Activated gamma-delta T cell (primary cell): ENCODE measurements around the gene KIF5A.
"Not testable (repeated sequence)": the region's sequence is repeated elsewhere in the genome, so short reads cannot be mapped to it uniquely, and the experiment has no call there.

Experiments used
- DNase-seq: peaks from one replicate; lab custom pipeline; 2025; lab: John Stamatoyannopoulos, UW
- total RNA-seq, 2 donors: gene quantifications; one replicate each; lab custom pipeline; 2026; lab: John Stamatoyannopoulos, UW

Gene KIF5A
- 3.0 to 3.7 reads per million in 2 donors for total RNA-seq

DNA sequence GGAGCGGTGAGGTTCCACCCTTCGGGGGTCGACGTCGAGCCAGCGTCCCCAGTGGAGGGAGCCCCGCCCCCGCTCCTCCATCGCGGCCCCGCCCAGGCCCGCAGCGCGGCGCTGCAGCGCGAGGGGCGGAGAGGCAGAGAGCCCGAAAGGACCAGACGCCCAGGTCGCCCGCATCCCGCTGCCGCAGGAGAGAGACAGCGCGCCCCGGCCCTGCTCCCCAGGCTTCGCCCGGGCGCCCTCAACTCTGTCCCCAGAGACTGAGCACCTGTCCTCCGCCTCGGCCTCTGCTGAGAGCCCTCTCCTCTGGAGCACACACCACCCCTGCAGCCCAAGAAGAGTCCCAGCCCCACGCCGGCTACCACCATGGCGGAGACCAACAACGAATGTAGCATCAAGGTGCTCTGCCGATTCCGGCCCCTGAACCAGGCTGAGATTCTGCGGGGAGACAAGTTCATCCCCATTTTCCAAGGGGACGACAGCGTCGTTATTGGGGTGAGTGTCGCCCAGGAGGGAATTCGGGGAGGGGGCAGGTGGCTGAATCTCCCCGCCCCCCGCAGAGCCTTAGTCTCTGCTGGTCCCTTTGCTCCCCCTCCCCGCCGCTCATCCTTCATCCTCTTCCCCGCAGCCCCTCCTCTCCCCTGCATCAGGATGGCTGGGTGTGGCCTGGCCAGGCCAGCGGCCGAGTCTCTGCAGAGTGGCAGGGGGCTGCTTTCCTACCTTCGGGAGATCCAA, at the start of gene KIF5A:
Gene KIF5A, plus strand, starts transcription at position 136 of the 732 bp plus-strand sequence. Its CDS starts 228 bp downstream, at position 364.
- peak; percentile 35 for DNase-seq

DNA sequence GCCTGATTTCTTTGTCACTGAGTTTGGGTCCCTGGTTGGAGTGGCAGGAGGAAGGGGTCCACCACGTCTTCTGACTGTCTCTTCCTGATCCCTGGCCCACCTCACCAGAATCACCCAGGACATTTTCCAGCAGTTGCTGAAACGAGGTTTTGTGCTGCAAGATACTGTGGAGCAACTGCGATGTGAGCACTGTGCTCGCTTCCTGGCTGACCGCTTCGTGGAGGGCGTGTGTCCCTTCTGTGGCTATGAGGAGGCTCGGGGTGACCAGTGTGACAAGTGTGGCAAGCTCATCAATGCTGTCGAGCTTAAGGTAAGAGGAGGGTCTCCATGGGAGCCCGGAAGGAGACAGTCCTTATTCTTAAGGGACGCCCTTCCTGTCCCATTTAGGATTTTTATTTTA, 49.6 kb upstream of the KIF5A start:
- no peak for DNase-seq

DNA sequence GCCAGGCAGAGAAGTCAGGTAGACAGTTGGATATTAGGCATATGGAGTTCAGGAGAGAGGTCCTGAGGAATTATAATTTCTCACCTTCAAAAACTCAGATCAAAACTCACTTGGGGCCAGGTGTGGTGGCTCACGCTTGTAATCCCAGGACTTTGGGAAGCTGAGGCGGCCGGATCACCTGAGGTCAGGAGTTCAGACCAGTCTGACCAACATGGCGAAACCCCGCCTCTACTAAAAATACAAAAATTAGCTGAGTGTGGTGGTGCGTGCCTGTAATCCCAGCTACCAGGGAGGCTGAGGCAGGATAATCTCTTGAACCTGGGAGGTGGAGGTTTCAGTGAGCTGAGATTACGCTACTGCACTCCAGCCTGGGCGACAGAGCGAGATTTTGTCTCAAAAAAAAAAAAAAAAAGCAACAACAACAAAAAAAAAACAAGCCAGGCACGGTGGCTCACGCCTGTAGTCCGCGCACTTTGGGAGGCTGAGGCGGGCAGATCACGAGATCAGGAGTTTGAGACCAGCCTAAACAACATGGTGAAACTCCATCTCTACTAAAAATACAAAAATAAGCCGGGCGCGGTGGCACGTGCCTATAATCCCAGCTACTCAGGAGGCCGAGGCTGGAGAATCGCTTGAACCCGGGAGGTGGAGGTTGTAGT, 47.4 kb upstream of the KIF5A start:
- DNase-seq, result not testable (repeated sequence)

DNA sequence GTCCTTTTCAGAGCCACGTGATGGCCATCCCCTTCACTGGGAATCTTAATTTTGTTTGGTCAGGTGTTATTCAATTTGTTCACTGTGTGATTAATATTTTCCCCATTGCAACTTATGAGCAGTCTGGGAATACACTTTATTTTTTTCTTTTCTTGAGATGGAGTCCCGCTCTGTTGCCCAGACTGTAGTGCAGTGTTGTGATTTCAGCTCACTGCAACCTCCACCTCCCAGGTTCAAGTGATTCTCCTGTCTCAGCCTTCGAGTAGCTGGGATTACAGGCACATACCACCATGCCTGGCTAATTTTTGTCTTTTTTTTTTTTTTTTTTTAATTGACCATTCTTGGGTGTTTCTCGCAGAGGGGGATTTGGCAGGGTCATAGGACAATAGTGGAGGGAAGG, 43.3 kb upstream of the KIF5A start:
- DNase-seq, result not testable (repeated sequence)

DNA sequence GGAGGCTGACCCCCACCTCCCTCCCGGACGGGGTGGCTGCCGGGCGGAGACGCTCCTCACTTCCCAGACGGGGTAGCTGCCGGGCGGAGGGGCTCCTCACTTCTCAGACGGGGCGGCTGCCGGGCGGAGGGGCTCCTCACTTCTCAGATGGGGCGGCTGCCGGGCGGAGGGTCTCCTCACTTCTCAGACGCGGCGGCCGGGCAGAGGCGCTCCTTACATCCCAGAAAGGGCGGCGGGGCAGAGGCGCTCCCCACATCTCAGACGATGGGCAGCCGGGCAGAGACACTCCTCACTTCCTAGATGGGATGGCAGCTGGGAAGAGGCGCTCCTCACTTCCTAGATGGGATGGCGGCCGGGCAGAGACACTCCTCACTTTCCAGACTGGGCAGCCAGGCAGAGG, 42.0 kb upstream of the KIF5A start:
- not testable (repeated sequence) for DNase-seq

DNA sequence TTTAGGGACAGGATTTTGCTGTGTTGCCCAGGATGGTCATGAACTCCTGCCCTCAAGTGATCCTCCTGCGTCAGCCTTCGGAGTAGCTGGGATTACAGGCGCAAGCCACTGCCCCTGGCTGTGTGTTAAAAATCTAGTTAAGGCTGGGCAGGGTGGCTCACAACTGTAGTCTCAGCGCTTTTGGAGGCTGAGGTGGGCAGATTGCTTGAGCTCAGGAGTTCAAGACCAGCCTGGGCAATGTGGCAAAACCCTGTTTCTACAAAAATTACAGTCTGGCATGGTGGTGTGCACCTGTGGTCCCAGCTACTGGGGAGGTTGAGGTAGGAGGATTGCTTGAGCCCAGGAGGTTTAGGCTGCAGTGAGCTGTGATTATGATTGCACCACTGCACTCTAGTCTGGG, 38.7 kb upstream of the KIF5A start:
- DNase-seq, result no peak

DNA sequence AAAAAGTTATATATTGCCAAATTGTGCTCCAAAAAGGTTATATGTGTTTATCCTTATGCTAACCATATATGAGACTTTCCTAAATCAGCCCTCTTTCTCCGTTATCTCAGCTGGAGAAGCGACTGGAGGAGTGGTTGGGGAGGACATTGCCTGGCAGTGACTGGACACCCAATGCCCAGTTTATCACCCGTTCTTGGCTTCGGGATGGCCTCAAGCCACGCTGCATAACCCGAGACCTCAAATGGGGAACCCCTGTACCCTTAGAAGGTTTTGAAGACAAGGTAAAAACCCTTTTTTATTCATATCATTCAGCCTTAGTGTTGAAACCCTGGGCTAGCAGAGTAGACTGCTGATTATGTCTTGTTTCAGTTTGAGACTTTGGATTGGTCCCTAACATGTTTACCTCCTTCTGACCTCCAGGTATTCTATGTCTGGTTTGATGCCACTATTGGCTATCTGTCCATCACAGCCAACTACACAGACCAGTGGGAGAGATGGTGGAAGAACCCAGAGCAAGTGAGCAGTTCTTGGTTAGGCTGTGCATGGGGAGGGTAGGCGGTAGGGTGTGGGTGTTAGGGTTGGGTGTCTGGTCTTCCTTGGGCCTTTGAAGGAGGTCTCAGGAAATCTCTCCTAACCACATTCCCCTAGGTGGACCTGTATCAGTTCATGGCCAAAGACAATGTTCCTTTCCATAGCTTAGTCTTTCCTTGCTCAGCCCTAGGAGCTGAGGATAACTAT, 38.1 kb upstream of the KIF5A start:
- DNase-seq, result no peak

DNA sequence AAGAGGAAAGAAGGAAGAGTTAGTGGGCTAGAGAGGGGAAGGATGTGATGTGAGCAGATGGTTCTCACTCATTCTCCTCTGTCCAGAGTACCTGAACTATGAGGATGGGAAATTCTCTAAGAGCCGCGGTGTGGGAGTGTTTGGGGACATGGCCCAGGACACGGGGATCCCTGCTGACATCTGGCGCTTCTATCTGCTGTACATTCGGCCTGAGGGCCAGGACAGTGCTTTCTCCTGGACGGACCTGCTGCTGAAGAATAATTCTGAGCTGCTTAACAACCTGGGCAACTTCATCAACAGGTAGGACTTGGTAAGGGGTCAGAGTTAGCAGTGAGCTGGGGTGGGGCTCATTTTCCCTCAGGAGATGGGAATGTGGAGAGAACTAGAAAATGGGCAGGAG, 37.2 kb upstream of the KIF5A start:
- DNase-seq, result no peak

DNA sequence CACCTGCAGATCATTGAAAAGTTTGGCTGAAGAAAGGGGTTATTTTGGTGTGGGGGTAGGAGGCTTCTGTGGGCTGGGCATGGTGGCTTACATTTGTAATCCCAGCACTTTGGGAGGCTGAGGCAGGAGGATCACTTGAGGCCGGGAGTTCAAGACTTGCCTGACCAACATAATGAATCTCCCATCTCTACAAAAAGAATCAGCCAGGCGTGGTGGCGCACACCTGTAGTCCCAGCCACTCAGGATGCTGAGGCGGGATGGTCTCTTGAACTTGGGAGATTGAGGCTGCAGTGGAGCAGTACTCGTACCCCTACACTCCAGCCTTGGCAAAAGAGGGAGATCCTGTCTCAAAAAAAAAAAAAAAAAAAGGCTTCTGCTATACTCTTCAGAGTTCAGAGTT, 36.6 kb upstream of the KIF5A start:
- no peak for DNase-seq

DNA sequence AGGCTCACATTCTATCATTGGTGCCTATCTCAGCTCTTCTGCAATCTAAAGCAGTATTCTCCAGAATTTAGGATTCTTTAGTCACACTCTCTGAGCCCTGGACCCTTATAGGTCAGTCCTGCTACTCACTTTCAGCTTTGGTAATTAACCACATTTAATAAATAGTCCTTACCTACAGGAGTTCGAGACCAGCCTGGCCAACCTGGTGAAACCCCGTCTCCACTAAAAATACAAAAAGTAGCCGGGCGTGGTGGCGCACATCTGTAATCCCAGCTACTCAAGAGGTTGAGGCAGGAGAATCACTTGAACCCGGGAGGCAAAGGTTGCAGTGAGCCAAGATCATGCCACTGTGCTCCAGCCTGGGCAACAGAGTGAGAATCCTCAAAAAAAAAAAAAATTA, 36.2 kb upstream of the KIF5A start:
- DNase-seq, result not testable (repeated sequence)

DNA sequence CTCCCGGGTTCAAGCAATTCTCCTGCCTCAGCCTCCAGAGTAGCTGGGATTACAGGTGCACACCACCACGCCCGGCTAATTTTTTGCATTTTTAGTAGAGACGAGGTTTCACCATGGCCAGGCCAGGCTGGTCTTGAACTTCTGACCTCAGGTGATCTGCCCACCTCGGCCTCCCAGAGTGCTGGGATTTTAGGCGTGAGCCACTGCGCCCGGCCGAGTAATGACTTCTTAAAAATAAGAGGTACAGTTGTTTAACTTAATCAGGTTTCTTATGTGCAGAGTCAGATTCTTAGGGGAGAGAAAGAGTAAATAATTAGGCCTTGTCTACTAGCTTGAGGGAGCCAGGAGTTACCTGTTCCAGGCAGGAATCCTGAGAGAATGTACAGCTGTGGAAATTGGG, 35.6 kb upstream of the KIF5A start:
- DNase-seq, result not testable (repeated sequence)

DNA sequence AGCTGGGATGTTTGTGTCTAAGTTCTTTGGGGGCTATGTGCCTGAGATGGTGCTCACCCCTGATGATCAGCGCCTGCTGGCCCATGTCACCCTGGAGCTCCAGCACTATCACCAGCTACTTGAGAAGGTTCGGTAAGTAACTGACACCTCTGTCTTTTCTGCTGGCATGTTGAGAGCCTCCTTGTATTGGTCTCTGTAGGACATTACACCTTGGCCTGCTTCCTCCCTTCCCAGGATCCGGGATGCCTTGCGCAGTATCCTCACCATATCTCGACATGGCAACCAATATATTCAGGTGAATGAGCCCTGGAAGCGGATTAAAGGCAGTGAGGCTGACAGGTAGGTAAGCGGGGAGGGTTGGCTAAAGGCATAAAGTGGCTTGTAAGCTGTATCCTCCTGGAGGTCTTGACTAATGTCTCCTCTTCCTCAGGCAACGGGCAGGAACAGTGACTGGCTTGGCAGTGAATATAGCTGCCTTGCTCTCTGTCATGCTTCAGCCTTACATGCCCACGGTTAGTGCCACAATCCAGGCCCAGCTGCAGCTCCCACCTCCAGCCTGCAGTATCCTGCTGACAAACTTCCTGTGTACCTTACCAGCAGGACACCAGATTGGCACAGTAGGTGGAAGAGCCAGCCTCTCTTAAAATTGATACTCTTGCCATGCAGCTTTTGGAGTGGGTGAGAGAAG, 35.0 kb upstream of the KIF5A start:
- no peak for DNase-seq

DNA sequence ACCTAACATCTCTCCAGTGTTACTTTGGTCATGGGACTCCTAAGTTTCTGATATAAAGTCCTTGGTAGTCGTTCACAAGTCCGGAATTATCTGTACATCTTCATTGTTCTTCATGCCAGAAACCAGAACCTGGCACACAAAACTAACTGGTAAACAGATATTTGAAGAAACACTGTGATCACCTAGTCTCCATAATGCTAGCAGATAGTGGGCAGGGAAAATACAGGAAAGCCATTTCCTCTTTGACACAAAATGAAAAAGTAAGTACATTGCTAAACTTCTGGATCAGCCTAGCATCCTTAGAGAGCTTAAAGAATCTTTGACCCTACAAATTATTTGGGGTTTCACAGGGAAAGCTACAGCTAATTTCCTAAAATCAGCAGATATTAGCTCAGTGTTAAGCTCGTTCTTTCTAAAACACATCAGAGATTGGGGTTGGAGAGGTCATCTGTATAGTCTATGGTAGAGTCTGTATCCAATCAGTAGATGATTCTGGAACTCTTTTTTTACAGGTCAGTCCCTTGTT, 34.4 kb upstream of the KIF5A start:
- DNase-seq, result no peak

DNA sequence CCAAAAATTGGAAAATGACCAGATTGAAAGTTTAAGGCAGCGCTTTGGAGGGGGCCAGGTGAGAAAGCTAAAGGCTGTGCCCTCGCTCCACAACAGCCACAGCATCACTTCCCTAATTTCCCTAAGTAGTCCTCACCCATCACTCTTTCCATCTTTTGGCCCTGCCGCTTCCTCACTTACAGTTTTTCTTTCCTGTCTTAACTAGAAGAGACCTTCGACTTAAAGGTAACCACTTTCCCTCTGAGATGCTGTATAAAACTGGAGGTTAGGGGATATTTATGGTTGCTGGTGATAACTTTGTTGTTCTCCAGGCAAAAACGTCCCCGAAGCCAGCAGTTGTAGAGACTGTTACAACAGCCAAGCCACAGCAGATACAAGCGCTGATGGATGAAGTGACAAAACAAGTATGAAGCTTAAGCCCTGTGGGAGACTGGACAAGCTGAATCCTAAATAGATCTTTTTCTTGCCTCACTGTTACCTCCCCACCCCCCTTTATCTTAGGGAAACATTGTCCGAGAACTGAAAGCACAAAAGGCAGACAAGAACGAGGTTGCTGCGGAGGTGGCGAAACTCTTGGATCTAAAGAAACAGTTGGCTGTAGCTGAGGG, 33.8 kb upstream of the KIF5A start:
- no peak for DNase-seq

DNA sequence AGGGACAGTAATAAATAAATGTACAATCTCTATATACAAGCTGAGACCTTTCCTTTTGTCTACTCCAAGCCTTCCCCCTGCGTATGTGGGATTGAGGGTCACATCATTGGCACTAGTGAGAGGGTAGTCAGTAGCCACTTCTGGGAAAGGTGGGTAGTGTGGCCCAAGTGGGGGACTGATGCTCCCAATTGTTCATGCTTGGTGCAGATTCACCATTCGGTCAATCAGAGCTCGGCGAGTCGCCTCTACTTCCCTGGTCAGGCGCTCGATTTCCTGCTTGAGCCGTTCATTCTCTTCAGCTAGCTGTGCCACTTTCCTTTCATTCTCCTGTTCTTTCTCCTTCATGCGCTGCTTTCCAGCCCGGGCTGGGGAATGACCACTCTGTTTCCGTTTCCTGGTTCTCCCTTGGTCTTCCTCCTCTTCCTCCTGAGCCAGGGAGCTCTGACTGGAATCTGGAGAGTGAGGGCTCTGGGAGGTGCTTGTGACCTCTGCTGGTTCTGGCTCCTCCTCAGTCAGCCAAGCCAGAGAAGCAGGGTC, 33.2 kb upstream of the KIF5A start:
- no peak for DNase-seq

DNA sequence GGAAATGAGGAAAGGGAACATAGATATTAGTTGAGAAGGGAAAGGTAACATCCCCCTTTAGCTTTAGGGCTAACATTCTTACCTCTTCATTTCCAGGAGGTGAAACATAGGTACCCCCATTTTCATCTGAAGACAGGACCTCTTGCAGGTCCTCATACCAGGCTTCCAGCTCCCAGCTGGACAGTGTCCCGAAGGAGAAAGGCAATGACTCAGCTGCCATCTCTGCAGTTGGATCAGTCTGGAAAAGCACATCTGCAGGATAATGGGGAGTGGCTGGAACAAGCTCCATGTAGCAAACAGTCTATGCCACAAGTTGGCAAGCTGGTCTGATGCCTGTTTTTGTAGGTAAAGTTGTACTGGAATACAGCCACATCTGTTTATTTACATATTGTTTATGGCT, 32.7 kb upstream of the KIF5A start:
- no peak for DNase-seq

DNA sequence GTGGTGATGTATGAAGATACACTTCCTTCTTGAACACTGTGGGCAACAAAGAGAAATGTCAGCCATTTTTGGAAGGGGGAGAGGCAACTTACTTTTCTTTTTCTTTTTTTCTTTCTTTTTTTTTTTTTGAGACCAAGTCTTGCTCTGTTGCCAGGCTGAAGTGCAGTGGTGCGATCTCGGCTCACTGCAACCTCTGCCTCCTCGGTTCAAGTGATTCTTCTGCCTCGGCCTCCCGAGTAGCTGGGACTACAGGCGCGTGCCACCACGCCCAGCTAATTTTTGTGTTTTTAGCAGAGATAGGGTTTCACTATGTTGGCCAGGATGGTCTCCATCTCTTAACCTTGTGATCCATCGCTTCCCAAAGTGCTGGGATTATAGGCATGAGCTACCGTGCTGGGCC, 32.1 kb upstream of the KIF5A start:
- not testable (repeated sequence) for DNase-seq

DNA sequence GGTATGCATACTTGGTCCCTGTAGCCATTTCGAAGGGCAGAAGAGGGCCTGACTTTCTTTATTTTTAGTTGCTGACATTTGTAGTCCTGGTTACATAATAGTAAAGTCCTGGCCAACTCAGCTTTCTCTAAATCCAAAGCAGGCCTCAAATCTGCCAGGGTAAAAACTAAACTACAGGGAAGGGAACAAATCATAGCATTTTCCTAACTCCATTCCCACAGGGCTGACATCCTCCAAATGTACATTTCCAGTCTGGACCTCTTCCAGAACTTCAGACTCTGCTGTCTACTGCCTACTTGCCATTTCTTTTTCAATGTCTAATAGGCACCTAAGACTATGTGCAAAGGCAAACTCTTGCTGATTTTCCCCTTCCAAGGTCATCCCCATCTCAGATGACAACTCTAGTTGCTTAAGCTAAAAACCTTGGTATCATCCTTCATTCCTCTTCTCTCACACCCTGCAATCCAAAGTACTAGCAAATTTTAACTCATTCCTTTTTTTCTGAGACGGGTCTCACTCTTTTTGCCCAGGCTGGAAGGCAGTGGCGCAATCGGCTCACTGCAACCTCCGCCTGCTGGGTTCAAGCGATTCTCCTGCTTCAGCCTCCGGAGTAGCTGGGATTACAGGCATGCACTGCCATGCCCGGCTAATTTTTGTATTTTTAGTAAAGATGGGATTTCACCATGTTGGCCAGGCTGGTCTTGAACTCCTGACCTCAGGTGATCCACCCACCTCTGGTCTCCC, 31.5 kb upstream of the KIF5A start:
- no peak for DNase-seq

DNA sequence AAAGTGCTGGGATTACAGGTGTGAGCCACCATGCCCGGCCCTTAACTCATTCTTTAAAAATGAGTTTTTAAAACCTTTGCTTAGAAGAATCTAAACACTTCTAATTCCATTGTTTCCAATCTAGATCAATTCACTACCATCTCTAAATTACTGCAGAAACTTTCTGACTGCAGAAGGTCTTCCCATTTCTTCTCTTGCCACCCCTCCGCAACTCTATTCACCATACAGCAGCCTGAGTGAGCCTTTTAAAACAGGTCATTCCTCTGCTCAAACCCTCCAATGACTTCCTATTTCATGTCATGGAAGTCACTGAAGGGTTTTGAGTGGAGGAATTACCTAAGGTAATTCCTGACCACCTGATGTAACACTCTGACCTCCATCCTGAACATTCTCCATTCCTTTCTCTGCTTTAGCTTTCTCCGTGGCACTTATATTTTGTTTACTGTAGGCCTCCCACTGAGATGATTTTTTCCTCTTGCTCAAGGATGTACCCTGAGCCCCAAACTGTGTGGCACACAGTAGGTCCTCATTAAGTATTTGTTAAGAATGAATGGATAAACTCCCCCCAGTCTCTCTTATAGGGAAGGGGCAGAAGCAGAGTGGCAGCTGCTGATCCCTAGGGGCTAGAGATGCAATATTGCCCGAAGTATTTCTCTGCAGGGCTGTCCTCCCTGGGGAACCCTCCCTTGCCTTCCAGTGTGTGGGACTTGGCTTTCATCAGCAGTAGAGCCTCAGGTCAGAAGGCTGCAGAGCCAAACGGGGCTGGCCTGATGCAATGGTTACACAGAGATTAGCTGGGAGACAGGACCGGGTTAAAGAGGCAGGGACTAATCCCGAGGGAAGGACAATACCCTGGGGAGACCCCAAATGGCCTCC, 30.7 kb upstream of the KIF5A start:
- DNase-seq, result no peak

DNA sequence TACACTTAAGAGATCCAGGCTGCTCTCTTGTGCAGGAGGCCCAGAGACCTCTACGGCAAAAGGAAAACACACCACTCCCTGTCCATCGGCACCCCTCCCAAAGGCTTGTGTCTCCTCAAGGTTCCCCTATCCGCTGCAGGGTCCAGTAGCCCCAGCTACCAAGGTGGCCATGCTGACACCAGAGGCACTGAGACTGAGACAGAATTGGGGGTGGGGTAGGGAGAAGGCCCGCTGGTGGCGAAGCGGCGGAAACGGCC, 30.1 kb upstream of the KIF5A start:
- no peak for DNase-seq
